Ishikawa (cell line): ENCODE results near the gene MED4.

ENCODE experiments used
- CEBPB ChIP-seq: IDR thresholded peaks from 2 replicates; pipeline ENCODE4 v1.6.1; 2012
- CREB1 ChIP-seq: IDR thresholded peaks from 2 replicates; pipeline ENCODE4 v1.6.1; 2012; ENCODE audit warnings: low read depth
- EGR1 ChIP-seq: IDR thresholded peaks from 2 replicates; pipeline ENCODE4 v1.6.1; 2012
- EP300 ChIP-seq: IDR thresholded peaks from 2 replicates; pipeline ENCODE4 v1.6.1; 2012; ENCODE audit warnings: borderline replicate concordance
- FOXM1 ChIP-seq: IDR thresholded peaks from 2 replicates; pipeline ENCODE4 v1.6.1; 2012; ENCODE audit warnings: low read depth, borderline replicate concordance
- NFIC ChIP-seq: IDR thresholded peaks from 2 replicates; pipeline ENCODE4 v1.6.1; 2012
- RAD21 ChIP-seq: IDR thresholded peaks from 2 replicates; pipeline ENCODE4 v1.6.1; 2012; ENCODE audit warnings: low read depth
- TAF1 ChIP-seq: IDR thresholded peaks from 2 replicates; pipeline ENCODE4 v1.6.1; 2012; ENCODE audit warnings: low read depth, mild to moderate bottlenecking
- TCF12 ChIP-seq: IDR thresholded peaks from 2 replicates; pipeline ENCODE4 v1.6.1; 2012; ENCODE audit warnings: low read depth
- TEAD4 ChIP-seq: IDR thresholded peaks from 2 replicates; pipeline ENCODE4 v1.6.1; 2012
- YY1 ChIP-seq: IDR thresholded peaks from 2 replicates; pipeline ENCODE4 v1.6.1; 2012; ENCODE audit warnings: low read depth
- ZBTB7A ChIP-seq: IDR thresholded peaks from 2 replicates; pipeline ENCODE4 v1.6.1; 2012; ENCODE audit warnings: low read depth
- TF ChIP-seq, protein P1 (sequence below): IDR thresholded peaks from 2 replicates; pipeline ENCODE4 v1.6.1; 2012
- TF ChIP-seq, protein P2 (sequence below): IDR thresholded peaks from 2 replicates; pipeline ENCODE4 v1.6.1; 2012; ENCODE audit warnings: low read depth, mild to moderate bottlenecking
- TF ChIP-seq, protein P3 (sequence below): IDR thresholded peaks from 2 replicates; pipeline ENCODE4 v1.6.1; 2012

The MED4 gene

DNA sequence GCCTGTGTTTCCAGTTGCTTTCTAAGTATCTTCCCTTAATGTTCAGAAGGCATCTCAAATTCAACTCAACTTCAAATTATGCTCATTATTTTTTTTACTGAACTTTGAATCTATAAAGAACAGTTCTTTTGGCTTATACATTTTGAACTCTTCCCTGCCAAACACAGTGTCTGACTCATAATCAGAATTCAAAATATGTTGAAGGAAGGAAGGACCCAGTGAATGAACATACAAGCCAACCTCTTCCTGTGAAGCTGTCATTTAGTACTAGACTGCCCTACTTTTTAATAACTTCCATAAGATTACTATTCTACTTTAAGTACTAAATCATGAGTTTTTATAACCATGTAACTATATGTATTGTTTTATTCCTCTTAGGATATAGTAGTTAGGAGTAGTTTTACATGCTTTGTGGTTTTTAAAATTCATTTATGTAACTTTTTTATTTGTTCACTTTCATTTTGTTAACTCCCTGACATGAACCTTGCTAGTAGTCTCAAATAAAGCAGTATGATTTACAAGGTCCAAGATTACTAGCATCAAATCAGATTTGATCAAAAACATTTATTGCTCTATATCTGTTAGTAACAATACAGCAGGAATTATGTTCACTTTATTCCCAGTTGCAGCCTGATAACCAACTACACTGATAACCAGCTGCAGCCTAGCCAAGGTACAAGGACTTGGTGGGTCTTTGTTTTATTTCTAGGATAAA is 51.0 kb downstream of the MED4 start:
- TF ChIP-seq, protein P1, sequence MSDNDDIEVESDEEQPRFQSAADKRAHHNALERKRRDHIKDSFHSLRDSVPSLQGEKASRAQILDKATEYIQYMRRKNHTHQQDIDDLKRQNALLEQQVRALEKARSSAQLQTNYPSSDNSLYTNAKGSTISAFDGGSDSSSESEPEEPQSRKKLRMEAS = no peak
- no peak for TF ChIP-seq CREB1
- TF ChIP-seq TCF12 = no peak
- no peak for TF ChIP-seq EP300
- no peak for TF ChIP-seq EGR1
- TF ChIP-seq, protein P2, sequence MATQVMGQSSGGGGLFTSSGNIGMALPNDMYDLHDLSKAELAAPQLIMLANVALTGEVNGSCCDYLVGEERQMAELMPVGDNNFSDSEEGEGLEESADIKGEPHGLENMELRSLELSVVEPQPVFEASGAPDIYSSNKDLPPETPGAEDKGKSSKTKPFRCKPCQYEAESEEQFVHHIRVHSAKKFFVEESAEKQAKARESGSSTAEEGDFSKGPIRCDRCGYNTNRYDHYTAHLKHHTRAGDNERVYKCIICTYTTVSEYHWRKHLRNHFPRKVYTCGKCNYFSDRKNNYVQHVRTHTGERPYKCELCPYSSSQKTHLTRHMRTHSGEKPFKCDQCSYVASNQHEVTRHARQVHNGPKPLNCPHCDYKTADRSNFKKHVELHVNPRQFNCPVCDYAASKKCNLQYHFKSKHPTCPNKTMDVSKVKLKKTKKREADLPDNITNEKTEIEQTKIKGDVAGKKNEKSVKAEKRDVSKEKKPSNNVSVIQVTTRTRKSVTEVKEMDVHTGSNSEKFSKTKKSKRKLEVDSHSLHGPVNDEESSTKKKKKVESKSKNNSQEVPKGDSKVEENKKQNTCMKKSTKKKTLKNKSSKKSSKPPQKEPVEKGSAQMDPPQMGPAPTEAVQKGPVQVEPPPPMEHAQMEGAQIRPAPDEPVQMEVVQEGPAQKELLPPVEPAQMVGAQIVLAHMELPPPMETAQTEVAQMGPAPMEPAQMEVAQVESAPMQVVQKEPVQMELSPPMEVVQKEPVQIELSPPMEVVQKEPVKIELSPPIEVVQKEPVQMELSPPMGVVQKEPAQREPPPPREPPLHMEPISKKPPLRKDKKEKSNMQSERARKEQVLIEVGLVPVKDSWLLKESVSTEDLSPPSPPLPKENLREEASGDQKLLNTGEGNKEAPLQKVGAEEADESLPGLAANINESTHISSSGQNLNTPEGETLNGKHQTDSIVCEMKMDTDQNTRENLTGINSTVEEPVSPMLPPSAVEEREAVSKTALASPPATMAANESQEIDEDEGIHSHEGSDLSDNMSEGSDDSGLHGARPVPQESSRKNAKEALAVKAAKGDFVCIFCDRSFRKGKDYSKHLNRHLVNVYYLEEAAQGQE = no peak
- TF ChIP-seq TEAD4 = no peak
- TF ChIP-seq ZBTB7A = no peak
- no peak for TF ChIP-seq TAF1

DNA sequence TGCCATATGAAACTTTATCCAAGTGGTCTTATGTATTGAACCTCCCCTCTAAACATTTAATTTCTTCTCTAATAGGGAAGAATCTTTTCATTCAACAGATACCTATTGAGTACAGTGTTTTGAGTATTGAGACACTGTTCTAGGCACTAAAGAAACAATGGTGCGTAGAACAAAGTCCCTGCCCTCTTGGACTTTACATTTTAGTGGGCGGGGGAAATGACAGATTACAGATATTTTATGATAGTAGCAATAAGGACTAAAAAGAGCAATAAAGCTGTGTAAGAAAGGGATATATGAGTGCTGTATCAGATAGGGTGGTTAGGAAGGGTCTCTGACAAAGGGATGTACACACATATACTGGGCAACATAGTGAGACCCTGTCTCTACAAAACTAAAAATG is 52.0 kb downstream of the MED4 start:
- TF ChIP-seq, protein P2 = no peak
- TF ChIP-seq YY1 = no peak
- TF ChIP-seq, protein P1 = no peak
- no peak for TF ChIP-seq TAF1
- TF ChIP-seq CEBPB = no peak
- no peak for TF ChIP-seq TEAD4
- no peak for TF ChIP-seq NFIC
- no peak for TF ChIP-seq CREB1
- TF ChIP-seq, protein P3, sequence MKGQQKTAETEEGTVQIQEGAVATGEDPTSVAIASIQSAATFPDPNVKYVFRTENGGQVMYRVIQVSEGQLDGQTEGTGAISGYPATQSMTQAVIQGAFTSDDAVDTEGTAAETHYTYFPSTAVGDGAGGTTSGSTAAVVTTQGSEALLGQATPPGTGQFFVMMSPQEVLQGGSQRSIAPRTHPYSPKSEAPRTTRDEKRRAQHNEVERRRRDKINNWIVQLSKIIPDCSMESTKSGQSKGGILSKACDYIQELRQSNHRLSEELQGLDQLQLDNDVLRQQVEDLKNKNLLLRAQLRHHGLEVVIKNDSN = no peak
- no peak for TF ChIP-seq ZBTB7A
- no peak for TF ChIP-seq EP300
- TF ChIP-seq FOXM1 = no peak
- TF ChIP-seq RAD21 = no peak
- TF ChIP-seq TCF12 = no peak
- TF ChIP-seq EGR1 = no peak

DNA sequence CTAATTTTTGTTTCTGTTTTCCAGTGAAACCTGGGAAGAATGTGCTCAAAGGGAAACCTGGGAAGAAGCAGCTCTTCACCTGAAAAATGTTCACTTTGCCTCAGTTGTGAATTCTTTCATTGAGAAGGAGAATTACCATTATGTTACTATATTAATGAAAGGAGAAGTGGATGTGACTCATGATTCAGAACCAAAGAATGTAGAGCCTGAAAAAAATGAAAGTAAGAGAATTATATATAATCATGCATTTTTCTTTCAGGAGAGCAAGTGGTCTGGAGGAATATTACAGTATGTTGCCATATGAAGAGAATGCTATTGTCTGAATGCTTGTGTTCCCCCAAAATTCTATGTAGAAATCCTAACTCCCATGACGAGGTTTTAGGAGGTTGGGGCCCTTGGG is 54.0 kb downstream of the MED4 start:
- TF ChIP-seq EP300 = no peak
- no peak for TF ChIP-seq TCF12
- no peak for TF ChIP-seq CEBPB
- TF ChIP-seq CREB1 = no peak

DNA sequence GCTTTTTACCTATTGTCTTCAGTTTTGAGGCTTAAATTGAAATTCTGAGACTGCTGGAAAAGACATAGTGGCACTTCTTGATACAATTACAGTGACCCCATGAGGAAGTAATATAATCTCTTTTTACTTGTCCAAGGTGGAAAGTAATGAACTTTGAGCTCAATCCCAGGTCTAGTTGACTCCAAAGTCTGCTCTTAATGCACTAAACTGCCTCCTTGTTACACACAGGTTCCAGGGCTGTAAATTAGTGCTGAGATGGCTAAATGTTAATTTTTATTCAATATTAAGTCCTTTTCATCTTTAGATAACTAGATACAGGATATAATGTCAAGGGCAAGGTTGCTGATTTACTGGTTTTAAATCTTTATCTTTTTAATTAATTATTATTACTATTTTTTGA is 54.9 kb downstream of the MED4 start:
- TF ChIP-seq YY1 = no peak
- TF ChIP-seq, protein P1 = no peak
- TF ChIP-seq TCF12 = no peak
- no peak for TF ChIP-seq CEBPB
- no peak for TF ChIP-seq ZBTB7A
- no peak for TF ChIP-seq TEAD4
- no peak for TF ChIP-seq EGR1
- TF ChIP-seq FOXM1 = no peak
- TF ChIP-seq, protein P2 = no peak
- no peak for TF ChIP-seq EP300
- no peak for TF ChIP-seq CREB1
- TF ChIP-seq TAF1 = no peak
- TF ChIP-seq, protein P3 = no peak
- no peak for TF ChIP-seq RAD21
- no peak for TF ChIP-seq NFIC
